CD14-positive monocyte (primary cell): Measurements from ENCODE around the gene GNG13. TPM values are rescaled to one million over a fixed set of nuclear protein-coding genes. Genes with fewer than 3 reads are reported as not detected.

Experiments
- DNase-seq, 3 donors: peaks; one replicate each; pipeline ENCODE4 v3.0.0-alpha.2; 2011 to 2022
- H2AFZ ChIP-seq: 2 replicates; pipeline ENCODE4 v1.6.0; 2012; ENCODE audit warnings: mild to moderate bottlenecking, low read depth, low read length, inconsistent platforms; ENCODE audit not compliant: insufficient read depth, poor library complexity, severe bottlenecking
- H3K27ac ChIP-seq, 2 donors: 1 replicate in 1 of 2; 2 replicates in 1 of 2; pipeline ENCODE4 v1.5.1; 2012 to 2013; ENCODE audit warnings: low read length in 2 of 2, control low read depth in 1 of 2, inconsistent platforms in 1 of 2, low read depth in 1 of 2, mild to moderate bottlenecking in 1 of 2
- H3K27me3 ChIP-seq, 2 donors: one replicate each; pipeline versions ENCODE4 v1.6.0 to v1.6.1; 2011 to 2013; ENCODE audit warnings: low read length in 2 of 2; ENCODE audit not compliant: control insufficient read depth in 2 of 2, insufficient read depth in 2 of 2
- H3K36me3 ChIP-seq, 2 donors: replicated peaks in 1 of 2; 1 replicate in 1 of 2; 2 replicates in 1 of 2; pipeline versions ENCODE4 v1.5.1 to v1.6.1; 2012 to 2013; ENCODE audit warnings: low read length in 2 of 2, control low read depth in 1 of 2, inconsistent platforms in 1 of 2, mild to moderate bottlenecking in 1 of 2; ENCODE audit not compliant: insufficient read depth in 2 of 2, control insufficient read depth in 1 of 2
- H3K4me1 ChIP-seq, 2 donors: 1 replicate in 1 of 2; 2 replicates in 1 of 2; pipeline versions ENCODE4 v1.5.1 to v1.6.1; 2012 to 2013; ENCODE audit warnings: low read length in 2 of 2, control low read depth in 1 of 2, inconsistent platforms in 1 of 2, mild to moderate bottlenecking in 1 of 2, moderate library complexity in 1 of 2; ENCODE audit not compliant: insufficient read depth in 2 of 2, control insufficient read depth in 1 of 2
- H3K4me2 ChIP-seq: replicated peaks from 2 replicates; pipeline ENCODE3; 2012; ENCODE audit warnings: low read length, moderate library complexity, mild to moderate bottlenecking; ENCODE audit not compliant: poor library complexity, severe bottlenecking; ENCODE audit errors: extremely low read depth
- H3K4me3 ChIP-seq, 3 experiments: fragments of 200-600 bp in 1 of 3; sonication (generic) in 1 of 3; replicated peaks in 1 of 3; 1 replicate in 2 of 3; 2 replicates in 1 of 3; pipeline ENCODE4 v1.5.1; 2011 to 2013; ENCODE audit warnings: low read length in 3 of 3, mild to moderate bottlenecking in 3 of 3, control low read depth in 2 of 3, low read depth in 2 of 3, inconsistent platforms in 1 of 3, moderate library complexity in 1 of 3
- H3K79me2 ChIP-seq: 2 replicates; pipeline ENCODE4 v1.6.0; 2012; ENCODE audit warnings: mild to moderate bottlenecking, control low read depth, inconsistent platforms, low read length, moderate library complexity; ENCODE audit not compliant: insufficient read depth
- H3K9ac ChIP-seq: 2 replicates; pipeline ENCODE4 v1.6.0; 2017; ENCODE audit warnings: low read length, mild to moderate bottlenecking; ENCODE audit not compliant: insufficient read depth, poor library complexity, severe bottlenecking
- H3K9me3 ChIP-seq, 2 donors: replicated peaks in 1 of 2; 1 replicate in 1 of 2; 2 replicates in 1 of 2; pipeline versions ENCODE4 v1.5.1 to v1.6.1; 2012 to 2013; ENCODE audit warnings: low read length in 2 of 2, control low read depth in 1 of 2; ENCODE audit not compliant: control insufficient read depth in 1 of 2, insufficient read depth in 1 of 2
- H4K20me1 ChIP-seq: 2 replicates; pipeline ENCODE4 v1.6.0; 2012; ENCODE audit warnings: mild to moderate bottlenecking, low read length, control low read depth, moderate library complexity; ENCODE audit not compliant: insufficient read depth
- H3K27ac Mint-ChIP-seq, 7 donors: one replicate each; pipeline ENCODE4 v1.8.0; 2020; ENCODE audit warnings: mild to moderate bottlenecking in 7 of 7, mixed read lengths in 7 of 7, moderate library complexity in 6 of 7, inconsistent platforms in 2 of 7
- H3K27me3 Mint-ChIP-seq, 3 donors: one replicate each; pipeline ENCODE4 v1.8.0; 2021 to 2022; ENCODE audit warnings: low read depth in 3 of 3, mild to moderate bottlenecking in 3 of 3, mixed read lengths in 3 of 3, moderate library complexity in 3 of 3, inconsistent platforms in 1 of 3
- H3K36me3 Mint-ChIP-seq, 2 donors: one replicate each; pipeline ENCODE4 v1.8.0; 2020; ENCODE audit warnings: mixed read lengths in 2 of 2, inconsistent platforms in 1 of 2, mild to moderate bottlenecking in 1 of 2
- H3K4me1 Mint-ChIP-seq: one replicate; pipeline ENCODE4 v1.8.0; 2020; ENCODE audit warnings: mild to moderate bottlenecking, mixed read lengths
- H3K4me3 Mint-ChIP-seq, 2 donors: one replicate each; pipeline ENCODE4 v1.8.0; 2020; ENCODE audit warnings: mild to moderate bottlenecking in 2 of 2, mixed read lengths in 2 of 2, moderate library complexity in 1 of 2
- H3K9me3 Mint-ChIP-seq, 7 donors: one replicate each; pipeline ENCODE4 v1.8.0; 2020 to 2022; ENCODE audit warnings: mixed read lengths in 7 of 7, mild to moderate bottlenecking in 6 of 7, moderate library complexity in 6 of 7, inconsistent platforms in 2 of 7
- WGBS: methylation state at CpG from one replicate; pipeline ENCODE4 v1.1.5; 2013; ENCODE audit warnings: missing lambda C conversion rate; ENCODE audit not compliant: insufficient coverage; 5-methylcytosine and 5-hydroxymethylcytosine counted together
- intact Hi-C, 2 donors: fragments of 100-400 bp; cut with micrococcal nuclease; formaldehyde crosslinking; loops; one replicate each; pipeline versions ENCODE4 v1.15.0 to v1.15.1; 2023
- polyA plus RNA-seq, 3 donors: library from polyadenylated mRNA; depleted of rRNA in 1 of 3; unstranded in 2 of 3; stranded (reverse) in 1 of 3; fragments of 300-500 nt in 2 of 3; fragments of >200 nt in 1 of 3; fragmentation: Illumina TruSeq in 2 of 3; gene quantifications; 1 replicate in 2 of 3; 2 replicates in 1 of 3; pipeline ENCODE4 v1.2.3, GENCODE V29; 2012 to 2021
- TF ChIP-seq, protein P1 (sequence below): fragments of 200-600 bp; IDR thresholded peaks from one replicate; pipeline ENCODE4 v1.8.0; 2022; ENCODE audit warnings: antibody characterized with exemption, mild to moderate bottlenecking

Gene GNG13
- polyA plus RNA-seq, 3 donors: not detected

GRCh38 chr16:845351-845745, 44.8 kb upstream of the GNG13 start:
- no peak overlapping the region for H2AFZ ChIP-seq
- no peak overlapping the region for H3K4me3 Mint-ChIP-seq
- H3K4me2 ChIP-seq: no peak overlapping the region
- intact Hi-C loops: no loop called here
- peaks cover 41% of the 10 kb centered on the region in 2 donors for H3K9me3 ChIP-seq
- no peaks in the 10 kb centered on the region for H3K27me3 ChIP-seq
- no peak for DNase-seq
- no peak overlapping the region for H3K9ac ChIP-seq
- H3K4me1 Mint-ChIP-seq: no peaks in the 10 kb centered on the region
- no peaks in the 10 kb centered on the region for H4K20me1 ChIP-seq
- no peaks in the 10 kb centered on the region for H3K36me3 ChIP-seq
- TF ChIP-seq, protein P1, sequence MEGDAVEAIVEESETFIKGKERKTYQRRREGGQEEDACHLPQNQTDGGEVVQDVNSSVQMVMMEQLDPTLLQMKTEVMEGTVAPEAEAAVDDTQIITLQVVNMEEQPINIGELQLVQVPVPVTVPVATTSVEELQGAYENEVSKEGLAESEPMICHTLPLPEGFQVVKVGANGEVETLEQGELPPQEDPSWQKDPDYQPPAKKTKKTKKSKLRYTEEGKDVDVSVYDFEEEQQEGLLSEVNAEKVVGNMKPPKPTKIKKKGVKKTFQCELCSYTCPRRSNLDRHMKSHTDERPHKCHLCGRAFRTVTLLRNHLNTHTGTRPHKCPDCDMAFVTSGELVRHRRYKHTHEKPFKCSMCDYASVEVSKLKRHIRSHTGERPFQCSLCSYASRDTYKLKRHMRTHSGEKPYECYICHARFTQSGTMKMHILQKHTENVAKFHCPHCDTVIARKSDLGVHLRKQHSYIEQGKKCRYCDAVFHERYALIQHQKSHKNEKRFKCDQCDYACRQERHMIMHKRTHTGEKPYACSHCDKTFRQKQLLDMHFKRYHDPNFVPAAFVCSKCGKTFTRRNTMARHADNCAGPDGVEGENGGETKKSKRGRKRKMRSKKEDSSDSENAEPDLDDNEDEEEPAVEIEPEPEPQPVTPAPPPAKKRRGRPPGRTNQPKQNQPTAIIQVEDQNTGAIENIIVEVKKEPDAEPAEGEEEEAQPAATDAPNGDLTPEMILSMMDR: no peak
- WGBS: 63% methylated on average over 26 of the region's 26 CpGs
- peaks cover 30 to 54% (median 41%) of the 10 kb centered on the region in 7 donors for H3K9me3 Mint-ChIP-seq
- no peaks in the 10 kb centered on the region for H3K4me1 ChIP-seq
- no peaks in the 10 kb centered on the region for H3K79me2 ChIP-seq
- H3K27ac ChIP-seq: no peak overlapping the region
- no peak overlapping the region for H3K4me3 ChIP-seq
- H3K27me3 Mint-ChIP-seq: peaks cover 0 to 13% (median 1%) of the 10 kb centered on the region in 3 donors
- H3K36me3 Mint-ChIP-seq: no peaks in the 10 kb centered on the region
- peak overlapping the region in 1 of 7 donors; percentile 56 for H3K27ac Mint-ChIP-seq

DNA sequence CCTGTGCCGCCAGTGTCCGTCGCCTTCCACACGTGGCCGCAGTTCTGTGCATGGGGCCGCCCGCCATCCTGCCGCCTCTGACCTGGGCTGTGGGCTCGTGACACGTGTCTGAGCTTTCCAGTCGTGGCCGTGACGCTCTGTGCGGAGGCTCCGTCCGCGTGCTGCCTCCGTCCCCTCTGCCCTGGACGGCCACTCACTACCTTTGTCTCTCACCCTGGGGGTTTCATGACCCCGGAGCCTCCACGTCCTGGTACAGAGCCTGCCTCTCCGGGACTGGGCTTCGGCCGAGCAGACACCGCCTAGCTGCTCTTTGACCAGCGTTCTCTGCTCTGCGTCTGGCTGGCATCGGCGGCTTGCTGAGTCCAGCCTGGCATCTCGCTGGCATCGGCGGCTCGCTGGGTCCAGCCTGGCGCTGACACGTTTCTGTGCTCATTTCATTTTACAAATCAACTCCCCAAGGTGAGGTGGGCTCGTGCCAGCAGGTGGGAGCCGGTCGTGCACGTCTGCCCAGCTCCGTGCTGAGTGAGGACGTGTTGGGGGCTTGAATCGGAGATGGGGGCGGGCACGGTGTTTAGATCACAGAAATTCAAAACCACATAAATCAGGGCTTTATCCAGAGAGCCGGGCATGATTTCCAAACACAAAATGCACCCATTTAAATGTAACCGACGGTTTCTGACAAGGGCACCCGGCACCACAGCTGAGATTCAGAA, 44.3 kb upstream of the GNG13 start:
- Histone ChIP-seq H4K20me1 (no peaks in the 10 kb centered on the region), H3K4me2 (no peak overlapping the region), H3K27me3 (no peaks in the 10 kb centered on the region), H3K27ac (no peak overlapping the region), H3K9ac (no peak overlapping the region), H3K79me2 (no peaks in the 10 kb centered on the region), H3K4me1 (no peaks in the 10 kb centered on the region), H2AFZ (no peak overlapping the region), H3K4me3 (no peak overlapping the region), H3K36me3 (no peaks in the 10 kb centered on the region), H3K9me3 (peaks cover 35 to 36% of the 10 kb centered on the region in 2 donors)
- TF ChIP-seq, protein P1: no peak
- Mint-ChIP-seq H3K9me3 (peaks cover 24 to 48% (median 35%) of the 10 kb centered on the region in 7 donors), H3K27ac (peak overlapping the region in 1 of 7 donors; percentile 36), H3K27me3 (peaks cover 0 to 10% (median 1%) of the 10 kb centered on the region in 3 donors), H3K36me3 (no peaks in the 10 kb centered on the region), H3K4me1 (no peaks in the 10 kb centered on the region), H3K4me3 (no peak overlapping the region)
- intact Hi-C loops: no loop called here
- no peak for DNase-seq
- WGBS: 97% methylated on average over 37 of the region's 48 CpGs
